Fibroblast of lung (primary cell): ENCODE measurements around the gene GPRASP3.

Experiments used
- CTCF ChIP-seq, 2 donors: IDR thresholded peaks in 1 of 2; conservative IDR thresholded peaks in 1 of 2; 1 replicate in 1 of 2; 2 replicates in 1 of 2; pipeline ENCODE4 v1.5.1; 2011 to 2012; ENCODE audit warnings: low read length in 2 of 2, control low read depth in 1 of 2, inconsistent platforms in 1 of 2, low read depth in 1 of 2, mild to moderate bottlenecking in 1 of 2
- EZH2 ChIP-seq: IDR thresholded peaks from 2 replicates; pipeline ENCODE4 v1.5.1; 2012; ENCODE audit warnings: low read length, control low read depth, mild to moderate bottlenecking; ENCODE audit errors: missing control alignments

GRCh38 chrX:102720237-102721168 is at the start of gene GPRASP3:
- no peak for TF ChIP-seq CTCF (conservative IDR thresholded peaks at IDR 0.05 in 1 of 2, IDR thresholded peaks at IDR 0.05 in 1 of 2; ENCODE audit: low read depth in 1 of 2, low read length in 2 of 2)
- no peak for TF ChIP-seq EZH2
